ENCODE data around the gene CAMTA1. TPM values are rescaled to one million over a fixed set of nuclear protein-coding genes. Genes with fewer than 3 reads are reported as not detected.

Gene CAMTA1
- total RNA-seq, 4 donors from 2014 or later: 57.4 to 88.3 (median 62.1) TPM

DNA sequence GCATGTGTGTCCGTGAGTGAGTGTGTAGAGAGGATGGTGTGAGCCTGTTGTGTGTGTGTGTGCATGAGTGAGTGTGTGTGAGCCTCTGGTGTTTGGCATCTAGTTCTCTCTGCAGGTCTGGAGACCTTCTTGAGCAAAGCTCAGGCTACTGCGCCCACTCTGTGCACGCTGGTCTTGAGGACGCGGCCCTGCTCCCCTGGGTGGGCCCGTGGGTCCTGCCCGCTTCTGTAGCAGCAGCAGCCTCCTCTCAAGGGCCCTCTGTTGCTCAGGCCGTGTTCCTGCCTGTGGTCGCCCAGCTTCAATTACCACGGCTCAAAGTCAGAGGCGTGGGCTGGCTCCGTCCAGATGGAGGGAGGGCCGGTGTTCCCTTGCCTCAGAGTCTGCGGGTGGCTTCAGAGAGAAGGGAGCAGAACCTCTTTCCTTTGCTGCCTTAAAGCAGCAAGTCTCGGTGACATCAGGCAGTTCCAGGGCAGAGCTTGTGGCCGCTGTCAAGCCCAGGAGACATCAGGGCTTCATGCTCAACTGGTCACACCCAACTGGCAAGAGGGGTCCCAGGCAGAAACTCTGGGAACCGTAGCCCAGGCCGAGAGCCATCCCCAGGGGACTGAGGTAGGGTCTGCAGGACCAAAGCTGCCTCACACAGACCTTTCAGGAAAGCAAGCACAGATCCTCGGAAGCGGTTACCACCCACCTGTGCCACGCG lies 715.3 kb downstream of the CAMTA1 start:
- no peak for TF ChIP-seq POLR2A (IDR thresholded peaks at IDR 0.05)
- TF ChIP-seq, protein P1, sequence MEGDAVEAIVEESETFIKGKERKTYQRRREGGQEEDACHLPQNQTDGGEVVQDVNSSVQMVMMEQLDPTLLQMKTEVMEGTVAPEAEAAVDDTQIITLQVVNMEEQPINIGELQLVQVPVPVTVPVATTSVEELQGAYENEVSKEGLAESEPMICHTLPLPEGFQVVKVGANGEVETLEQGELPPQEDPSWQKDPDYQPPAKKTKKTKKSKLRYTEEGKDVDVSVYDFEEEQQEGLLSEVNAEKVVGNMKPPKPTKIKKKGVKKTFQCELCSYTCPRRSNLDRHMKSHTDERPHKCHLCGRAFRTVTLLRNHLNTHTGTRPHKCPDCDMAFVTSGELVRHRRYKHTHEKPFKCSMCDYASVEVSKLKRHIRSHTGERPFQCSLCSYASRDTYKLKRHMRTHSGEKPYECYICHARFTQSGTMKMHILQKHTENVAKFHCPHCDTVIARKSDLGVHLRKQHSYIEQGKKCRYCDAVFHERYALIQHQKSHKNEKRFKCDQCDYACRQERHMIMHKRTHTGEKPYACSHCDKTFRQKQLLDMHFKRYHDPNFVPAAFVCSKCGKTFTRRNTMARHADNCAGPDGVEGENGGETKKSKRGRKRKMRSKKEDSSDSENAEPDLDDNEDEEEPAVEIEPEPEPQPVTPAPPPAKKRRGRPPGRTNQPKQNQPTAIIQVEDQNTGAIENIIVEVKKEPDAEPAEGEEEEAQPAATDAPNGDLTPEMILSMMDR (IDR thresholded peaks at IDR 0.05): no peak
- Histone ChIP-seq H3K36me3 (no peaks in the 10 kb centered on the region), H3K27me3 (no peaks in the 10 kb centered on the region), H3K4me3 (no peak overlapping the region), H3K4me1 (no peaks in the 10 kb centered on the region), H3K9me3 (no peaks in the 10 kb centered on the region), H3K27ac (no peak overlapping the region)
- DNase-seq: no peak

DNA sequence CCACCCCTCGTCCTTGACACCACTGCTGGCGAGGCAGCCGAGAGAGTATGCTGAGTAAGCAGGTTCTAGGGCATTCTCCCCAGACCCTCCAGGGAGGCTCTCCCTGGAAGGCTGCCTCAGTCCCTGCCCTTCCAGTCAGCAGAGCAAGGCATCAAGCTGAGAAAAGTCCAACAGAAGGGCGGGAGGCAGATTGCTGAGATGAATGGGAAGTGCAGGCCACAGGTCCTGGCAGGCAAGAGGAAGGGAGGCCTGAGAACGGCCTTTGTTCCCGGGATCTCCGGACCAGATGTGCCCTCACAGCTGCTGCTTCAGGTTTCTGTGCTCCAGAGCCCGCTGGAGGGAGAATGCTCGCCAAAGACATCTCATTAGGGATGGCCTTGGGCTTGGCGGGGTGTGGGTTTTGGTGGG lies 715.8 kb downstream of the CAMTA1 start:
- no peak for DNase-seq
- Histone ChIP-seq H3K4me1 (no peaks in the 10 kb centered on the region), H3K9me3 (no peaks in the 10 kb centered on the region), H3K36me3 (no peaks in the 10 kb centered on the region), H3K27ac (no peak overlapping the region), H3K4me3 (no peak overlapping the region), H3K27me3 (no peaks in the 10 kb centered on the region)
- no peak for TF ChIP-seq POLR2A (IDR thresholded peaks at IDR 0.05)
- TF ChIP-seq, protein P1 (IDR thresholded peaks at IDR 0.05): no peak

DNA sequence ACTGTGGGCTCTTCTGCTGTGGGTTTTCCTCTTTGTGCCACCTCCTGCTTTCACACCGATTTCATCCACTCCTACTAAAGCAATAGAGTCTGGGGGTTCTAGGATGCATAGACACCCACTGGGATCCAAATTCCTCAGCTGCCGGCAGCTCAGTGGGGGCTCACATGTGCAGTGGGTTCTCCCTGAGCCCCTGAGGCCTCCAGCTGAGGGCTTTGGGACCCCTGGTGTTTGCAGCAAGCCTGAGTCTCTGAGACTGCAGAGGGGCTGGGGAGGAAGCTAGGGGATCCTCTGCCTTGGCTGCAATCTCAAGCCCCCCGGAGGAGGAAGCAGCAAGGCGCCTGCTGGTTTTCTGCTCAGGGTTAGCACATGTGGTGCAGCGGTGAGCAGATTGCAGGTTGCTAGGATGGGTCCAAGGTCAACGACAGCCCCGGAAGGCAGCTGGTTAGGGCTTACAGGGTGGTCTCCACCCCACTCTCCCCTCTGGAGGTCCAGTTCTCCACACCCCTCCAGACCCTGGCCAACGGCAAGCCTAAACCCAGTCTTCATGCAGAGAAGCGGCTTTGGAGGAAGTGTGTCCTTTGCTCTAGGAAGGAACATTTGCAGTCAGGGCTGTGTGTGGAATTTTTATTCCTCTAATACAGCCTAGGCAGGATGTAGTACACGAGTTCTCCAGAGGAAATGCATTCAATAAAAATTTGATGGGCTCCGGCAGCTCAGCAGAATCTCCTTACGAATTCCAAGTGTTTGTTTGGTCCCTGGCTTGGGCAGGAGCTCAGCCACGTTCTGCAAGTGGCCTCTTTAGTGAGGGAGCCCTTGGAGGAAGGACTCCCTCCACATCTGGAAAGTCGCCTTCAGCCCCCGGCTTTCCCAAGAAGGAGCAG lies 716.7 kb downstream of the CAMTA1 start:
- no peak overlapping the region for H3K4me3 ChIP-seq
- no peaks in the 10 kb centered on the region for H3K27me3 ChIP-seq
- no peak for DNase-seq
- no peaks in the 10 kb centered on the region for H3K9me3 ChIP-seq
- no peaks in the 10 kb centered on the region for H3K4me1 ChIP-seq
- no peak overlapping the region for H3K27ac ChIP-seq
- no peaks in the 10 kb centered on the region for H3K36me3 ChIP-seq
- TF ChIP-seq, protein P1 (IDR thresholded peaks at IDR 0.05): no peak
- no peak for TF ChIP-seq POLR2A (IDR thresholded peaks at IDR 0.05)

DNA sequence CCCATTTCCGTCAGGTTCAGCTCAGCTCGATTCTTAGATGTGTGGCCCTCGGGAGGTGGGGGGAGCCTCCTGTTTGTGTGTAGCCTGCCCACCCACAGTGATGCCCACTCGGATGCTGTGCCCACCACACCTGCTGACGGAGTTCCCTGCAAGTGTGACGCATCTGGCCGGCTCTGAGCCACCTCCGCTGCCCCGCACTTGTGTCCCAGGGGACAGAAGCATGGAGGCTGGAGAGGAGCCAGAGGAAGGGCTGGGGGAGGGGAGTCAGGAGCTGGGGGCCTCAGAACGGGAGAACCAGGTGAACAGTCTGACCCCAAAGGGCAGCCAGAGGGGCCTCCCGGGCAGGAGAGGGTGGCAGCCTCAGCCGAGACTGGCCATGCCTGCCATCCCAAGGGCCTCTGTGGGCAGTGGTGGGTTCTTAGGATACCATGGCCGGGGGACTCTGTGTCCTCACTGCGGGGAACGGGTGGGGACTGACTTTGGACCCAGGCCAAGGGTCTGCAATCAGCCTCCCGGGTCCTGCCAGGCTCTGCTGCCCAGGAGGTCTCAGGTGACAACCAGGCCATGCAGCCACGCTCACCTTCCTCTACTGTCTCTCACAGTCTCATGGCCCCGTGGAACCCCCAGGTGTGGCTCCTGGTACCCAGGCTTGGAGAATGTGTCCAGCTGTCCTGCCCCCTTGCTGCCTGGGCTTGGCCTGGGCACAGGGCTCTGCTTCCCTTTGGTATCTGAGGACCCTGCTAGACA lies 718.6 kb downstream of the CAMTA1 start:
- no peak overlapping the region for H3K4me3 ChIP-seq
- DNase-seq: no peak
- H3K36me3 ChIP-seq: no peaks in the 10 kb centered on the region
- no peak for TF ChIP-seq POLR2A (IDR thresholded peaks at IDR 0.05)
- TF ChIP-seq, protein P1 (IDR thresholded peaks at IDR 0.05): no peak
- no peaks in the 10 kb centered on the region for H3K4me1 ChIP-seq
- H3K9me3 ChIP-seq: no peaks in the 10 kb centered on the region
- no peak overlapping the region for H3K27ac ChIP-seq
- H3K27me3 ChIP-seq: no peaks in the 10 kb centered on the region

DNA sequence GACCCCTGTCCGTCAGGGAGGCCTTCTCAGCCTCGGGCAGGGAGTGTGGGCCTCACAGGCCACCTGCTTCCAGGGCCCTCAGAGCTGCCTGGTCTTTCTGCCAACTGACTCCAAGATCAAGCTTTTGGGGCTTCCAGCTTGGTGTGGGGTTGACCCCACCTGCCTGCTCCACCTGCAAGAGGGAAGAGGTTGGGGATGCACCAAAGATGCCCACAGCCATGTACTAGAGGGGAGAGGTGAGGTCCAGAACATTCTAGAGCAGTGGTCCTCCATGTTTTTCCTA lies 719.1 kb downstream of the CAMTA1 start:
- H3K4me3 ChIP-seq: no peak overlapping the region
- no peak for DNase-seq
- H3K9me3 ChIP-seq: no peaks in the 10 kb centered on the region
- no peaks in the 10 kb centered on the region for H3K36me3 ChIP-seq
- TF ChIP-seq, protein P1 (IDR thresholded peaks at IDR 0.05): no peak
- TF ChIP-seq POLR2A (IDR thresholded peaks at IDR 0.05): no peak
- no peak overlapping the region for H3K27ac ChIP-seq
- no peaks in the 10 kb centered on the region for H3K27me3 ChIP-seq
- no peaks in the 10 kb centered on the region for H3K4me1 ChIP-seq
